Hematopoietic multipotent progenitor cell treated with erythropoietin and hydrocortisone succinate and interleukin-3 and kit ligand, for 17 days (in vitro differentiated cells): ENCODE measurements around the gene SPATA13.
"Not testable (repeated sequence)": the region's sequence is repeated elsewhere in the genome, so short reads cannot be mapped to it uniquely, and the experiment has no call there.

Experiments used
- DNase-seq: peaks from one replicate; pipeline ENCODE4 v3.0.0-alpha.2; 2015; ENCODE audit warnings: low spot score

SPATA13 gene

GRCh38 chr13:24160458-24161009, at the start of gene SPATA13:
Gene SPATA13, plus strand, starts transcription at chr13:24160720. Its CDS starts 62,210 bp downstream, at chr13:24222930.
- peak; percentile 89 for DNase-seq

- DNase-seq = no peak
Observed at GRCh38 chr13:24112791-24113190, 47.7 kb upstream of the SPATA13 start.

DNA sequence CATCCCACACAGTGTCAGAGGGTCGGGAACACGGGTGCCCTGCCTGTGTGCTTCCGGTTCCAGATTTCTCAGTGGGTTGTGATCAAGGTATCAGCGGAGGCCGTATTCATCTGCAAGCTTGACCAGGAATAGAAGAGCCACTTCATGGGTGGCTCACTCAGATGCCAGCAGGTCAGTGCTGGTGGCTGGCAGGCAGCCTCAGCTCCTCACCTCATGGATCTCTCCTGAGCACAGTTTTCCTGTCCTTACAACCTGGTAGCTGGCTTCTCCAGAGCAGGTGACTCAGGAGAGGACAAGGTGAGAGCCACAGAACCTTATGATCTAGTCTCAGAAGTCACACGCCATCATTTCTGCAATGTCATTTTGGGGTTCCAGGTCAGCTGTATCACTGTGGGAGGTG, 44.8 kb upstream of the SPATA13 start:
- DNase-seq = no peak

DNA sequence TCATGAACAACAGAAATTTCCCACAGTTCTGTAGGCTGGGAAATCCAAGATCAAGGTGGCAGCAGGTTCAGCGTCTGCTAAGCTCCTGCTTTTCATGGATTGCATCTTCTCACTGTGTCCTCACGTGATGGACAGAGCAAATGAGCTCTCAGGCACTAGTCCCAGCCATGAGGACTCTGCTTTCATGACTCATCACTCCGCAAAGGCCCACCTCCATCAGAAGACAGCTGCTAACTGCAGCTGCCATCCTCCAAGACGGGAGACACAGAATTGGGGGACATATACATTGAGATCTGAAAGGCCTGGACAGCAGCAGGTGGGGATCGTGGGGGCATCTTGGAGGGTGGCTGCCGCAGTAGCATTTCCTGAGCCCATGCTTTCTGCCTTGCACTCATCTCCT, 44.4 kb upstream of the SPATA13 start:
- DNase-seq = no peak

GRCh38 chr13:24118576-24118975, 41.9 kb upstream of the SPATA13 start:
- no peak for DNase-seq

GRCh38 chr13:24119626-24120508, 40.7 kb upstream of the SPATA13 start:
- no peak for DNase-seq

GRCh38 chr13:24122045-24122444, 38.5 kb upstream of the SPATA13 start:
- not testable (repeated sequence) for DNase-seq

GRCh38 chr13:24122569-24122968, 38.0 kb upstream of the SPATA13 start:
- no peak for DNase-seq

GRCh38 chr13:24123761-24124160, 36.8 kb upstream of the SPATA13 start:
- DNase-seq = no peak

DNA sequence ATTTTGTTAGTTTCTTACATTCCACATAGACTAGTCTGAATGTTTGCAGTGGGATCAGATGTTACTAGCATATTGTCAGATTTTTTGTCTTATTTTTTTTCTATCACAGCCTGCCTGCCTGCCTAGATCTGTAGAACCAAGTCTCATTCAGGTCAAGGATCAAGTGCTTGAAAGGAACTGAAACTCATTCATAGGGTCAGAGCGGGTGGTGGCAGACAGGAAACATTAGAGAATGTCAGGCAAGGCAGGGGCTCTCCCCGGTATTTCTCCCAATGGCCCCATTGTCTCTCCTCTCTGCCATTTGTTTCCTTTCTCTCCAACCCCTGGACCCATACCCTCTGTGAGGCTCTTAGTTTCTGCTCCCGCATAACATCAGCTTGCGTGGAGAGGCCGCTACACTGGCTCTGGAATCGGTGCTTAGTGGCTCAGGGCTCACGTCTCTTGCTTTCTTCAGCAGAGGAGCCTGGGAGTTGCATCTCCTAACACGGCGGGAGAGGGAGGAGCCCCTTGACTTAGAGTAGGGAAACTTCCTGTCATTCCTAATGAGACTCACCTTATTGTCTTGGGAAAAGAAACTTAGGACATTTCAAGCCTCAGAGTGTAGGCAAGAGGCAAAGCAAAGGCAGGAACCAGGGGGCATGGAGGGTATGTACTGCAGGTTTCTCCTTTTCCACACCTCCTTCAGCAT, 35.6 kb upstream of the SPATA13 start:
- no peak for DNase-seq

GRCh38 chr13:24127116-24127631, 33.3 kb upstream of the SPATA13 start:
- no peak for DNase-seq

- no peak for DNase-seq
Observed at GRCh38 chr13:24128112-24128511, 32.4 kb upstream of the SPATA13 start.

- no peak for DNase-seq
Observed at GRCh38 chr13:24128962-24129361, 31.6 kb upstream of the SPATA13 start.

DNA sequence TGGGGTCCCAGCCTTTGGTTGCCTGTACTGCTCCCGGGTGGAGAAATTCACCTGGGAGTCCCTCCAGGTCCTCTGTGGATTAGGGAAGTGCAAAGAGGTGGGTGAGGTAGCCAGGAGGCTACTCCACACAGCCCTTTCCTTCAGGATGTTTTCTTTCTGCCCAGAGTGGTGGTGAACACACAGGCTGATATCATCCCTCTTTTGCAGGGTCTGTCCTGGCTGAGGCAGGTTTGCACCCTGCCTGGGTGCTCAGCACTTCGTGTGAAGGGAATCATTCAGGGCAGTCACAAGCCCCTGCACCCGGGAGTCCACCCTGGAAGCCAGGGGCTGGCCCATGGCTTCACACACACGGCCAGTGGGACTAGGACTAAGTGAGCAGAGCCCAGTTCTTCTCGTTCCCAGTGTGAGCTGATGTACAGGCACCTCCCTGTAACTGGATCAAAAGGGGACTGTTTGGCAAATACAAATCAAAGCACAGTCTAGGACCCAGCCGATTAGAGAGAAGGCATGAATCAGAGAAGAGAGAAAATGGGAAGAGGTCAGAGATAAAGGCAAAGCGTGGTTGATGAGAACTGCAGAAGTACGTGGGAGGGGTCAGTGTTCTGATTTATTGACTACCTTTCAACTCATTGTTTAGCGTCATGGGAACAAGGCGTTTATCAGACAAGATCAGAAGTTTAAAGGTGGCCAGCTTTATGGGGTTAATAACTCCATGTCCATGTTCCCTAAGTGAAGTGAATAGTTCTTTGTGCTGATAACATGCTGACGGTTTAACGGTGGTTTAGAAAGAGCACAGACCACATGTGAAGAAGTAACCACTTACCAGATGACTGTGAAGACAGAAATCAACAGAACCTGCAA, 30.4 kb upstream of the SPATA13 start:
- DNase-seq = no peak

- DNase-seq = no peak
Observed at GRCh38 chr13:24131749-24132148, 28.8 kb upstream of the SPATA13 start.

GRCh38 chr13:24133021-24133795, 27.3 kb upstream of the SPATA13 start:
- DNase-seq = no peak

DNA sequence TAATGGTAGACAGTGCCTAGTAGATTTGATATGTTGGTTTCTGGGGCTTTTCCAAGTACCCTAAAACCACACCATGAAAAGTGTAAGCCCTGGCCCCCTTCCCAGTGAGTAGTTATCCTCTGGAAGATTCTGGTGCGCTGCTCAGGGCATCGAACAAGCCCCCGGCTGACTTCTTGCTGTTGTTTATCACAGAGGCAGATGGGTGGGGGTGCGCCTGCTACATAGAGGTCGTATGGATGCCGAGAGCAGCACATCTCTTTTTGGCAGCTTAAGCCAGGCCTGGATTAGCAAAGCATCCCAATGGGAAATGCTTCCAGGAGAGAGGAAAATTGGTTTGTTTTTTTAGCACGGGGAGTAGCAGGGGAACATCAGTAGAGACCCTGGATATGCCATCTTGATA, 26.3 kb upstream of the SPATA13 start:
- no peak for DNase-seq

- DNase-seq = no peak
Observed at GRCh38 chr13:24134757-24135156, 25.8 kb upstream of the SPATA13 start.

DNA sequence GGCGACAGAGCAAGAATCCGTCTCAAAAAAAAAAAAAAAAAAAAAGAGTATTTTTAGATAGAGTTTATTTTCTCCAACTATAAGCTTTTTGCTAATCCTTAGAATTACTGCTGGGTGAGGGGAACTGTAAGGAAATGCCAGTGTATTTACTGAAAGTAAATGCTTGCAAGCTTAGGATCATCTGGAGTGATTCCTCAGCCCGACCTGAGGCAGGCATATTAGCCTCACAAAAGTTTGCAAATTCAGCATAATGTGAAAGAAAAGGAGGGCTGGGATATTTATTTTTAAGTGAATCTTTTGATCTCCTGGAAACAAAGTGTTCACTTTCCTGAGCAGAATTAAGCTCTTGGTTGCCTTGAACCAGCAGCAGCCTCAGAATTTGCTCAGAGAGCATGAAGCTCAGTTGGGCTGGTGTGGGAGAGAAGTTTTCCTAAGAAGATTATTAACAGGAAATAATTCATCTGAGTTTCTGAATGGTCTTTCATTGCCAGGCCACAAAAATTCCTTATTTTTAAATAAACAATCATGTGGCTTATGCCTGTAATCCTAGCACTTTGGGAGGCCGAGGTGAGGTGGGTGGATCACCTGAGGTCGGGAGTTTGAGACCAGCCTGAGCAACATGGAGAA, 24.7 kb upstream of the SPATA13 start:
- DNase-seq = no peak

DNA sequence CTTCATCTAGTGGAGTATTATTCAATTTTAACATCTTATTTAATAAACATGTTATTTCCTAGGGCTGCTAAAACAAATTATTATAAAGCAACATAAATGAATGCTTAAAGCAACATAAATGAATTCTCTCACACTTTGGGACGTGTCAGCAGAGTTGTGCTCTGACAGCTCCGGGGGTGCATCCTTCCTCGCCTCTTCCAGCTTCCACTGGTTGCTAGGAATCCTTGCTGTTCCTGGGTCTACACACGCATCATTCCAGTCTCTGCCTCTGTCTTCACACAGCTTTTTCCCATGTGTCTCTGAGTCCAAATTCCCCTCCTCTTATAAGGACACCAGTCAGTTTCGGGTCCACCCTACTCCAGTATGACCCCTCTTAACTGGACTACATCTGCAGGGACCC, 21.6 kb upstream of the SPATA13 start:
- DNase-seq = no peak
